ENCODE data around the gene GAD1.
A peak's percentile ranks its signal among the peaks of the same experiment; 100 is the strongest.

GAD1 gene

GRCh38 chr2:170816504-170817092, at the start of gene GAD1:
Gene GAD1, plus strand, starts transcription at chr2:170816887. Its CDS starts 1,705 bp downstream, at chr2:170818592.
- DNase-seq (ENCODE audit: low spot score): peak; percentile 70

- DNase-seq (ENCODE audit: low spot score): peak; percentile 84
Measured at GRCh38 chr2:170770008-170770605, 46.6 kb upstream of the GAD1 start, which contains the start of gene ERICH2. Gene ERICH2, plus strand, starts transcription at chr2:170770378. Its CDS starts 304 bp downstream, at chr2:170770682.

GRCh38 chr2:170770606-170771420, 45.9 kb upstream of the GAD1 start:
- DNase-seq (ENCODE audit: low spot score): peak; percentile 75

GRCh38 chr2:170771421-170771937, 45.2 kb upstream of the GAD1 start:
- DNase-seq (ENCODE audit: low spot score): no peak

- no peak for DNase-seq (ENCODE audit: low spot score)
Measured at GRCh38 chr2:170772295-170772694, 44.4 kb upstream of the GAD1 start.

- DNase-seq (ENCODE audit: low spot score): no peak
Measured at GRCh38 chr2:170774074-170774473, 42.6 kb upstream of the GAD1 start.

GRCh38 chr2:170778900-170779299, 37.8 kb upstream of the GAD1 start:
- no peak for DNase-seq (ENCODE audit: low spot score)

GRCh38 chr2:170779304-170779703, 37.4 kb upstream of the GAD1 start:
- no peak for DNase-seq (ENCODE audit: low spot score)

GRCh38 chr2:170782673-170783072, 34.0 kb upstream of the GAD1 start:
- no peak for DNase-seq (ENCODE audit: low spot score)

- DNase-seq (ENCODE audit: low spot score): no peak
Measured at GRCh38 chr2:170783549-170783948, 33.1 kb upstream of the GAD1 start.

- no peak for DNase-seq (ENCODE audit: low spot score)
Measured at GRCh38 chr2:170798996-170799395, 17.7 kb upstream of the GAD1 start.

GRCh38 chr2:170806548-170806947, 10.1 kb upstream of the GAD1 start:
- no peak for DNase-seq (ENCODE audit: low spot score)

- peak; percentile 87 for DNase-seq (ENCODE audit: low spot score)
Measured at GRCh38 chr2:170812710-170813600, 3.7 kb upstream of the GAD1 start.

- peak; percentile 38 for DNase-seq (ENCODE audit: low spot score)
Measured at GRCh38 chr2:170813611-170814532, 2.8 kb upstream of the GAD1 start.

- DNase-seq (ENCODE audit: low spot score): no peak
Measured at GRCh38 chr2:170814533-170815230, 2.0 kb upstream of the GAD1 start.

- DNase-seq (ENCODE audit: low spot score): no peak
Measured at GRCh38 chr2:170815311-170815710, 1.4 kb upstream of the GAD1 start.

GRCh38 chr2:170815746-170816503, 762 bp upstream of the GAD1 start:
- DNase-seq (ENCODE audit: low spot score): peak; percentile 83

- no peak for DNase-seq (ENCODE audit: low spot score)
Measured at GRCh38 chr2:170817093-170818035, 677 bp downstream of the GAD1 start.

Measured in NAMALWA (cell line).